GM21529 (cell line): ENCODE data around the gene NPRL2.
A peak's percentile ranks its signal among the peaks of the same experiment; 100 is the strongest.

ENCODE experiments used
- ATAC-seq: cut with Tn5 transposase; IDR thresholded peaks from one replicate; pipeline ENCODE4 v1.9.1; 2021; ENCODE audit not compliant: unreplicated experiment

The NPRL2 gene

GRCh38 chr3:50327943-50328691, 22.5 kb downstream of the NPRL2 start, which contains the start of gene TUSC2:
Gene TUSC2, minus strand, starts transcription at chr3:50328223. Its CDS starts 124 bp downstream, at chr3:50328099.
- ATAC-seq: peak; percentile 94

- ATAC-seq: no peak
Observed at GRCh38 chr3:50327129-50327528, 23.4 kb downstream of the NPRL2 start.

DNA sequence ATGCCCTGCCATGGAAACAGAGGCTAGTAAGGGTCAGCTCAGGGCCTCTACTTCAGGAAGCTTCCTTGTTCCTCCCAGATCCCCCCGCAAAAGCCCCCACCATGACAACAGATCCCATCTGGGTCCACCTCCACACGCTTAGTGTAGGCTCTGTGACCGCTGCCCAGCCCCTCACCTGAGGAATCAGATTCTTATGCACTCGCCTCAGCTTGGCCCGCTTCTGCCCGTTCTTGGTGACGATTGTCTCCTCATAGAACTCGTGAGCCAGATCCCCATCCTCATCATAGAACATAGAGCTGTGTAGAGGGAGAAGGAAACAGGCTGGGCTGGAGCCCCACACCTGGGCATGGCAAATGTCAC, 24.4 kb downstream of the NPRL2 start:
- ATAC-seq: no peak

- ATAC-seq: no peak
Observed at GRCh38 chr3:50325497-50326181, 24.9 kb downstream of the NPRL2 start.

DNA sequence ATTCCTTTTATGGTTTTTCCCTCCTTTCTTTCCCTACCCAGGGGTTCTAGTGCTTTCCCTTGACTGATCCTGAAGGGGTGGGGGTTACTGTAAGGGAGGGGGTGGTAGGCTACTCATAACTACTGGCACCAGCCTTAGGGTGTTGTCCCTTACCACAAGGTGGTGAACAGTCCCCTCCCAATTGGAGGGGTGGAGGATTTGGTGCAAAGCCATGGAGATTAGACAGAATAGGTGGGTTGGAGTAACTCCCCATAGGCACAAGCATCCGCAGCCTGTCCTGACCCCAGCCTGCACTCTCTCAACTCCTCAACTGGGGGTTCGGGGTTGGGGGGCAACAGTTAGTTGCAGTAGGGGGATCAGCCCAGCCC, 25.5 kb downstream of the NPRL2 start:
- no peak for ATAC-seq

DNA sequence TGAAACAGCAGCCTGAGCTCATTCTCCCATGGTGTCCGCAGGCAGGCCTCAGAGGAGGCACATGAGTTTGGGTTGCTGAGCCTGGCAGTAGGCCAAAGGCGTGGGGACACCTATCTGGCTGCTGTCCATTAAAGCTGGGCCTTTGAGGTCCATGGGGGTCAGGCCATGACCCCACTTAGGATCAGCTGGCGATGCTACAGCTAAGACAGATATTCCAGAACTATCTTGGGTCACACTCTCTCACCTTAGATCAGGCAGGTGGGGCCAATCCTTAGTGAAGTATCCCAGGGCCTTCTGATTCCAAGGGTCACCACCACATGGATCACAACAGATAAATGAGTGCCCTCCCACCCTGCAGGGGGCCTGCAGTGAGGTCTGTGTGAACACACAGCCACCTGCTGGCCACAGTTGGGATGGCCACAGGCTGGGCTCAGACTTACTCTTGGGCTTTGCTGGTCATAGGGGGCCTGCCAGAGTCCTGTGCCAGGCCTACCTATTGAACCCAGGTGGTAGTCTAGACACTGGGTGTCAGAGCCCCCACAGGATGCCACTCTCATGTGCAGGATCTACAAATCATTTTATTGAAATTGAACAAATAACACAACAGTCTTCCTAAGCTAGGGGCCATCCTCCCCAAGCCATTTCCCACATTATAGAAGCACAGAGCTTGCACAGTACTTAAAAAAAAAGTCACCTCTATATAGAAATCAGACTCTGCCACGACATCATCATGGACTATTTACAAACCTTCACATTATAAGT, 26.0 kb downstream of the NPRL2 start:
- no peak for ATAC-seq

DNA sequence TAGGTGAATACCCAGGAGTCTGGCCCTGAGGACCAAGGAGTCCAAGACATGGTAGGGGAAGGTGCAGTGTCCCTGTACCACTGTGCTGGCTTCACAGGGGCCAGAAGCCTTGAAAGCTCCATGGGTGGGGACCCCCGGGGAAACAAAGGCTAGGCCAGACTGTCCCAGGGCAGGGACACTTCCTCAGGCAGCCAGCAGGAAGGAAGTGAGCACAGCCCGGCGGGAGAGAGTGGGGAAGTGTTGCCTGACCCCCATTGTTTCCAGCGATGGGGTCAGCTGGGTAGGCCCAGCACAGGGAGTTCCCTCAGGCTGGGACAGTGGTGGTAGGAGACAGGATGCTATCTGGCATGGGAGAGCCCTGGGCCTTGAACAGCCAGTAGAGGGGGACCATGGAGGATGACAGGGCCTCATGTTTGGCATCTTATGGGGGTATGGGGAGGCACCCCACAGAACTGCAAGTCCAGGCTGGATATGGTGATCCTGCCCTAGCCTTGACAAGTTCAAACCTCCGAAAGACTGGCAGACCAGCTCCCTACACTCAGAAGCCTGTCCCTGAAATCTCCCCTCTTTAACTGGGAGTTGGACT, 26.9 kb downstream of the NPRL2 start:
- no peak for ATAC-seq

DNA sequence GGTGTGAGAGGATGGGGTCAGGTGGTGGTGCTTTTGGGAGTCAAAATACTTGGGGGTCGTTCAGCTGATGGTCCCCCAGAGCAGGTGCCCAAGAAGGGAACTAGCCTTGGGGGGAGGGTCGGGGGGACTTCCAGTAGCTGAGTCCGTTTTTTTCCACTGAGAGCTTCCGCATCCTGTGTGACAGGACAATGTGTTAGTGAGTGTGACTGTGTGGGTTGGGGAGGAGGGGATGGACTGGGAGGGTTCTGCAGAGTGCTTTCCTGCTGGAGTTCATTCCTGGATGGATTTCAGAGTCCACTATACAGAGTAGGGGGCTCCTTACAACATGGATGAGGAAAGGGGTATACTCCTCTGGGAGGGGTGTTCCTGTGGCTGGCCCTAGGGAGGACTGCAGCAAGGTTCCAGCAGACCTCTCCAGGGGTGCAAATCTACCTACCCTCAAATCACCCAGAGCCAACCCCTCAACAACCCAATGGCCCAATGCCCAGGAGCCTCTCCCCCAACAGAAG, 27.4 kb downstream of the NPRL2 start:
- ATAC-seq: no peak

DNA sequence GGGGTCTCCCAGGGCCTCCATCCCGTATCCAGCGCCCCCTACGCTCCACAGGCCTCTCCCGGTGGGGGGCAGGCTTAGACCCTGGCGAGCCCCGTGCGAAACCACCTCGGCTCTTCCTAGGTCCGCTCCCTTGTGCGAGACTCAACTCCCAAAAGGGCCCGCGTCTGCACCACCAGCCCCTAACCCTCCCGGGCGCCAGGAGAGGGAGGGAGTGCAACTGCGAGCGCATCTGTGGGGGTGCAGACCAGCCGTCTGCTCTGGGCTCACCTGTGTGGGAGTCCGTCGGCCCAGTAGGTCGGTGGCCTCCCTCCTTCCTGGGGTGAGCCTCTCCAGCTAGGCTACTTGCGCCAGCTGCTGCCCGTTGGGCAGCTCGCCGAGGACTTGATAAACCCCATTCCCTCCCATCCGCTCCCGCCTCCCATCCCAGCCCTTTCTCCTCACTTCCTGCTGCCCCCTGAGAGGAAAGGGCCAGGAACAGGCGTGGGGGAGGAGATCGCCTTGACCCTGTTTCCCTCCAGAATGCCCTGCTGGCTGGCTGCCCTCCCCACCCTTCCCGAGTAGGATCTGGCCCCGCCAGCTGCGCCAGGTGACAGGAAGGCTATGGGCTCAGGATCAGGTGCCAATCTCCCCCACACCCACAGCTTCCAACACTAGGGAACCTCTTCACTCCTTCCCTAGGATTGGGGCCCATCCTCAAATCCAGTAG, 28.0 kb downstream of the NPRL2 start, which contains the start of gene HYAL2:
TSS of gene HYAL2 (minus strand) at position 360 of the 706 bp plus-strand sequence. CDS start 2,256 bp downstream, outside the sequence.
- ATAC-seq: no peak

GRCh38 chr3:50322115-50322385, 28.5 kb downstream of the NPRL2 start:
- ATAC-seq: no peak

GRCh38 chr3:50321336-50322114, 29.1 kb downstream of the NPRL2 start:
- ATAC-seq: peak; percentile 77

DNA sequence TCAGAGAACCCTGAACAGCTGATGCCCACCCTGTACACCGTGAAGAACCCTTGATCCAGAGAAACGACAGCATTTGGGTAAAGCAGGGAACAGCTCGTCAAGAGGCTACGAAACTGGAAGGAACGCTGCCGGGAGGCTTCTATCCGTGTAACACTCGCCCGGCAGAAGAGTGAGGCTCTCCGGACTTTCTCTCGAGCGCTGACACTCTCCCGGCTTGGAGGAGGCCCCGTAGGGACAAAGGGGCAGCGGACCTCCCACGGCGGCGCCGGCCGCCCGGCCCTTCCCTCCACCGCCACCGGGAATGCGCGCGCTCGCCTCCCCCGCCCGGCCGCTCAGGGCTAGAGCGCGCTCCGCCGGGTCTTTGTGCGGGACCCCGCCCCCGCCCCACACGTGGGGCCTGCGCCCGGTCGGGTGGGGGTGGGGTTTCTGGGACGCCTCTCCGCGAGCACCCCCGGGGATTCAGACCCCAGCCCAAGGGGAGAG, 29.7 kb downstream of the NPRL2 start:
- peak; percentile 46 for ATAC-seq

DNA sequence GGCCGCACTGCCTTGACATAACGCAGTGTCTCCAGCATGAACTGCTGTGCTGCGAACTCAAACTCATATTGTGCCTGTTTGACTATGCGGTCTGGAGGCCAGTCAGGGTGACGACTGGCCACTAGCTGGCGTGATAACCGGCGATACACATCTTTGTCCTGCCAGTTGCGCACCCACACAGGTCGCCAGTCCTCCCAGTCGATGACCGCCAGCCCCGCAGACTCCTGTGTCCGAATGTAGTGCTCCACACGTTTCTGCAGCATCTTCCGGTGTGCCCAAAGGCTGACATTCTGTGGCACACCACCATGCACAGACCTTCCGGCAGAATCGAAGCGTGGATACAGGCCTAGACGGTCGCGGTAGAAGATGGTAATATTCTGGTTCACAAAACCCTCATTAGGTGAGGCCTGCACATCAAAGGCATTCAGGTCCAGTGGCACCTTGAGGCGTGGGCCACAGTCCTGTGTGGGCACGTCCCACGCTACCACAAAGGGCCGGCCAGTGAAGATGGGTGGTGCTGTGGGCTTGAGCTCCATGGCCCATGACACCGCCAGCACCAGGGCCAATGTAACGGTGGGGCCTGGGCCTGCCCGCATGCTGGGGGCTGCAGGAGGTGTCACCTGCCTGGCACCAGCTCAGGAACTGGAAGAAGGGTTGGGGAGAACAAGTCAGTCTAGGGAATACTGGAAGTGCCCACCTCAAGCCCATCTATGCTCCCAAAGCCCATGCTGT, 30.5 kb downstream of the NPRL2 start:
- ATAC-seq: no peak

- ATAC-seq: no peak
Observed at GRCh38 chr3:50319181-50319893, 31.2 kb downstream of the NPRL2 start.

DNA sequence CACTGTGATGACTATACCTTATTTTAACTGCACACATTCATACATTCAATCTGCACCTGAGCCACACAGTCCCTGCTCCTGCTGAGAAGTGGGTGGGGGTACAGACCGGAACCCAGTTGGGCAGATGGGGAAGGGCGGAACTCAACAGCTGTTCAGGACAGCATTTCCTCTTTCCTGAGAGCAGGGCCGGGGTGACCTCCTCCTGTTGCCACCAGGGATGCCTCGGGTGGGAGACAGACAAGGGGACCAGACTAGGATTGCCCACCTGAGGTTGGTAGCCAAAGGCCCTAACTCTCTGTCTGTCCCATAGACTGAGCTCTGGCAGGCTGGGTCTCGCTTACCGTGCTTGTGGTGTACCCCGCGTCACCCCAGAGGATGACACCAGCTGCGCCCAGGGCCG, 32.0 kb downstream of the NPRL2 start:
- ATAC-seq: no peak

DNA sequence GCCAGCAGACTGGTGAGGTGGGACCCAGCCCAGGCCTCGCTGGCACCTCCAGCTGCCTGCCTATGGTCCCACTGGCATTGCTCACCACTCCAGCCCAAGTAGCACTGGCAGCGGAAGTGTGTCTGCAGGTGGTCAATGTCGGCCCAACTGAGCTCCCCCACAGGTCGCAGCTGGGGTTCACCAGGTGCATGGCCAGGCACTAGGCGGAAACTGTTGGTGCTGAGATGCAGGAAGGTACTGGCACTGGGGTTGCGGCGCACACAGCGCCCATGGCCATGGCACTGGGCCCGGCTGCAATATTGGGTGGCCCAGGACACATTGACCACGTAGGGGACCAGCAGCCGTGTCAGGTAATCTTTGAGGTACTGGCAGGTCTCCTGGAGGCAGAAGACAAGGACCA, 32.4 kb downstream of the NPRL2 start:
- ATAC-seq: no peak

- no peak for ATAC-seq
Observed at GRCh38 chr3:50317300-50317699, 33.3 kb downstream of the NPRL2 start.

DNA sequence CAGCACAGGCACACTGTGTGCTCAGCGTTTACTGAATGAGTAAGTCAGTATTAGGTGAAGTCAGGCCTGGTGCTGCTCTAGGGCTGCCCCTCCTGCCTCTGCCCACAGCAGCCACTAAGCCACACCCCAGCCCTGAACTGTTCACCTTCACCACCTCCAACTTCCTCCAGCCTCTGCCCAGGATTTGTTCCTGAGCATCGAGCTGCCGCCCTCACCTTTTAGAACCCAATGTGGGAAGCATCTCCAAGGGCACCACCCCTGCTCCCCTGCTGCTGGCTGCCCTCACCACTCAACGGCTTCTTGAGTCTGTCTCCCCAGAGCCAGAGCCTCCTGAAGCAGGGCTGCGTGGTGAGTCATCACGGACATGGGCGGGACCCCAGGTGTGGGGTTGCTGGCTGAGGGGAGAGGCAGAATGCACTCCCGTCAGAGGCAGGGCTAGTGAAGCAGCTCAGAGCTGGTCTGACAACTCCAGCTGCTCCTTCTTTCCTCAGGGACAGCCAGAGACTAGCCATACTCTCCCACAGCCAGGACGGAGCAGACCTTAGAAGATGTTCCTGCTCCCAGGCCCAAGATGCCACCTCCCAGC, 33.8 kb downstream of the NPRL2 start:
- ATAC-seq: no peak
